GM12878 (cell line): ENCODE data around the gene BRD1. TPM values are rescaled to one million over a fixed set of nuclear protein-coding genes. Genes with fewer than 3 reads are reported as not detected.

ENCODE experiments used
- ATAC-seq: fragments of 200-7000 bp; cut with Tn5 transposase; 3 replicates; pipeline ENCODE4 v1.9.1; 2020; ENCODE audit warnings: mild to moderate bottlenecking, moderate library complexity
- BruUV-seq: library from RNA; stranded (reverse); fragments of 400-500 nt; replicated peaks from 2 replicates; lab custom pipeline; 2021; lab: Mats Ljungman, UMichigan
- CTCF ChIA-PET: fragments of 300-600 bp; sonication (Branson Sonifier 250); formaldehyde crosslinking; extraction: SDS; loops from one replicate; lab custom pipeline; 2021; ENCODE audit warnings: inconsistent platforms; lab: Yijun Ruan, JAX
- POLR2A ChIA-PET: fragments of 350-600 bp; formaldehyde crosslinking; extraction: SDS; loops from one replicate; lab custom pipeline; 2021; ENCODE audit warnings: inconsistent platforms; lab: Charles Lee
- RAD21 ChIA-PET: fragments of 300-600 bp; sonication (Branson Sonifier 250); formaldehyde crosslinking; loops from one replicate; lab custom pipeline; 2023; ENCODE audit warnings: antibody characterized with exemption; ENCODE audit not compliant: unreplicated experiment; lab: Charles Lee
- SMC1A ChIA-PET: fragments of 300-600 bp; sonication (Branson Sonifier 250); formaldehyde crosslinking; loops from one replicate; lab custom pipeline; 2023; ENCODE audit not compliant: unreplicated experiment, uncharacterized antibody; lab: Charles Lee
- DNase-seq: peaks from one replicate; pipeline ENCODE4 v3.0.0-alpha.2; 2011; ENCODE audit warnings: low read depth, low spot score
- FAIRE-seq: peaks from 3 replicates; lab custom pipeline; 2011; peaks lifted over from hg19 to GRCh38; lab: Jason Lieb, UNC
- H2AFZ ChIP-seq: 2 replicates; pipeline ENCODE4 v1.6.0; 2011; ENCODE audit warnings: low read depth, low read length, control low read depth; ENCODE audit not compliant: control insufficient read depth
- H3K27ac ChIP-seq: 2 replicates; pipeline ENCODE4 v1.5.1; 2011; ENCODE audit warnings: control low read depth; ENCODE audit not compliant: control insufficient read depth, insufficient read depth
- H3K27me3 ChIP-seq, 2 experiments: replicated peaks in 1 of 2; 2 replicates each; pipeline versions ENCODE4 v1.6.0 to v1.6.1; 2011; ENCODE audit warnings: low read length in 1 of 2; ENCODE audit not compliant: control insufficient read depth in 2 of 2, insufficient read depth in 2 of 2
- H3K36me3 ChIP-seq, 2 experiments: 2 replicates each; pipeline ENCODE4 v1.5.1; 2011; ENCODE audit warnings: low read length in 1 of 2; ENCODE audit not compliant: control insufficient read depth in 2 of 2, insufficient read depth in 2 of 2
- H3K4me1 ChIP-seq: 2 replicates; pipeline ENCODE4 v1.6.1; 2011; ENCODE audit warnings: mild to moderate bottlenecking, low read length, moderate library complexity, mixed read lengths; ENCODE audit not compliant: control insufficient read depth, insufficient read depth
- H3K4me2 ChIP-seq: 2 replicates; pipeline ENCODE4 v1.6.0; 2011; ENCODE audit warnings: control low read depth; ENCODE audit not compliant: control insufficient read depth, insufficient read depth
- H3K4me3 ChIP-seq: fragments of 200-600 bp; sonication (generic); 2 replicates; pipeline ENCODE4 v1.5.1; 2016
- H3K79me2 ChIP-seq: 2 replicates; pipeline ENCODE4 v1.6.0; 2011; ENCODE audit warnings: low read length; ENCODE audit not compliant: control insufficient read depth, insufficient read depth
- H3K9ac ChIP-seq: 2 replicates; pipeline ENCODE4 v1.8.0; 2011; ENCODE audit warnings: low read length, control low read depth, mixed read lengths; ENCODE audit not compliant: control insufficient read depth, insufficient read depth
- H3K9me3 ChIP-seq: replicated peaks from 3 replicates; pipeline ENCODE4 v1.5.1; 2011; ENCODE audit warnings: mild to moderate bottlenecking, low read length; ENCODE audit not compliant: control insufficient read depth, insufficient read depth
- H4K20me1 ChIP-seq: 2 replicates; pipeline ENCODE4 v1.6.0; 2011; ENCODE audit not compliant: control insufficient read depth, insufficient read depth
- BCL11A ChIP-seq: IDR thresholded peaks from 2 replicates; pipeline ENCODE4 v1.6.1; 2011; ENCODE audit warnings: low read depth, low read length
- CBFB ChIP-seq: IDR thresholded peaks from 2 replicates; pipeline ENCODE4 v1.6.1; 2016; ENCODE audit warnings: antibody characterized with exemption, low read depth
- CBX5 ChIP-seq: sonication (generic); IDR thresholded peaks from 2 replicates; pipeline ENCODE4 v1.6.1; 2016; ENCODE audit warnings: low read depth, moderate library complexity, mild to moderate bottlenecking, inconsistent platforms
- EGR1 ChIP-seq, 2 experiments: IDR thresholded peaks; 1 replicate in 1 of 2; 2 replicates in 1 of 2; pipeline ENCODE4 v1.6.1; 2011 to 2012; ENCODE audit warnings: low read depth in 2 of 2, low read length in 2 of 2, borderline replicate concordance in 1 of 2, mild to moderate bottlenecking in 1 of 2, moderate library complexity in 1 of 2
- HDGF ChIP-seq: fragments of 450-650 bp; IDR thresholded peaks from 2 replicates; pipeline ENCODE4 v1.6.1; 2016; ENCODE audit warnings: antibody characterized with exemption
- NFYA ChIP-seq: IDR thresholded peaks from 2 replicates; pipeline ENCODE4 v1.6.1; 2011; ENCODE audit warnings: low read depth, mild to moderate bottlenecking, low read length, improper control_type of control experiment, borderline replicate concordance
- PAX5 ChIP-seq: IDR thresholded peaks from 2 replicates; pipeline ENCODE4 v1.6.1; 2011; ENCODE audit warnings: low read depth, low read length, borderline replicate concordance
- POU2F2 ChIP-seq: IDR thresholded peaks from 3 replicates; pipeline ENCODE4 v1.6.1; 2011; ENCODE audit warnings: low read depth, mild to moderate bottlenecking, low read length, borderline replicate concordance
- SMAD1 ChIP-seq: fragments of 450-650 bp; IDR thresholded peaks from 2 replicates; pipeline ENCODE4 v1.6.1; 2018; ENCODE audit warnings: mild to moderate bottlenecking, low read depth; ENCODE audit not compliant: partially characterized antibody
- SMC3 ChIP-seq: IDR thresholded peaks from 2 replicates; pipeline ENCODE4 v1.6.1; 2011; ENCODE audit warnings: low read length, improper control_type of control experiment, borderline replicate concordance
- SUZ12 ChIP-seq: fragments of 200-600 bp; sonication (generic); IDR thresholded peaks from one replicate; pipeline ENCODE4 v1.6.1; 2018; ENCODE audit warnings: antibody characterized with exemption, mild to moderate bottlenecking; ENCODE audit not compliant: unreplicated experiment
- WGBS: methylation state at CpG from one replicate; pipeline ENCODE4 v1.1.6; 2016; ENCODE audit warnings: low lambda C conversion rate; ENCODE audit not compliant: insufficient replicate concordance, insufficient coverage; ENCODE audit errors: missing lambda C conversion rate; 5-methylcytosine and 5-hydroxymethylcytosine counted together
- in situ Hi-C: fragments of 300-500 bp; cut with MboI; formaldehyde crosslinking; loops from 9 replicates; pipeline ENCODE4 v1.14.3; 2018; ENCODE audit warnings: mixed read lengths
- intact Hi-C: fragments of 100-400 bp; cut with micrococcal nuclease; formaldehyde crosslinking; loops from one replicate; pipeline ENCODE4 v1.14.2; 2022; ENCODE audit not compliant: unreplicated experiment
- polyA plus RNA-seq, 11 experiments: library from polyadenylated mRNA; depleted of rRNA in 4 of 11; unstranded in 6 of 11; stranded (reverse) in 5 of 11; fragments of >200 nt; fragmentation: Nextera tagmentation in 4 of 11; fragmentation: Illumina TruSeq in 1 of 11; extraction: Ambion mirVana in 4 of 11; extraction: Trizol in 1 of 11; gene quantifications; 1 replicate in 1 of 11; 2 replicates in 10 of 11; pipeline versions ENCODE4 v1.2.1 to v1.2.3, GENCODE V29; 2011 to 2016; ENCODE audit warnings: inconsistent platforms in 2 of 11, missing spikeins in 2 of 11, low read depth in 1 of 11
- total RNA-seq, 4 experiments: library from RNA; depleted of rRNA in 3 of 4; stranded (reverse); fragments of >200 nt in 3 of 4; fragmentation: Illumina TruSeq in 1 of 4; extraction: Trizol in 1 of 4; gene quantifications; 2 replicates each; pipeline versions ENCODE4 v1.2.1 to v1.2.3, GENCODE V29; 2013 to 2021
- TF ChIP-seq, protein P1 (sequence below): fragments of 450-650 bp; IDR thresholded peaks from 2 replicates; pipeline ENCODE4 v1.6.1; 2017; ENCODE audit warnings: low read depth, mild to moderate bottlenecking, moderate library complexity

Gene BRD1
- total and polyA plus RNA-seq, 10 of the 15 experiments (the other 5 are each of a cell fraction or from before 2014, with no cell fraction given): 0.90 to 26.4 (median 7.1) TPM

DNA sequence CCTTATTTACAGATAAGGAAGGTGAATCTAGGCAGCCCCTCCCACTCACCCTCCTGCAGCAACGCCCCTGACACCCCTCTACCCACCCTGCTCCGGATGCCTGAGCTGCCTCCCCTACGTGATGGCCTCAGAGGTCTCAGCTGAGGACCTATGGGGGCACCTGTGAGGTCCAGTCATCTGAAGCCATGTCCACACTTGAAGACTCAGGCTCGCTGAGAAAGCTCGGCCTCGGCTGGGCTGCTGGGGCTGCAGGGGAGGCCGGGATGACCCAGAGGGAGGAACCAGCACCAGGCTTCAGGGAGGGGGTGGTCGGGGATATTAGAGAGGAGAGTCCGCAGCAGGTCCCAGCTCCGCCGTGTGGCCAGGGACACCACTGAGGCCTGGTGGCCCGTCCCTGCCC lies 92.8 kb downstream of the BRD1 start:
- H3K9ac ChIP-seq: no peak overlapping the region
- 20% methylated on average over 12 of the region's 12 CpGs for WGBS
- no peak overlapping the region for H3K4me3 ChIP-seq
- no peaks in the 10 kb centered on the region for H3K4me1 ChIP-seq
- no peak for DNase-seq
- ChIA-PET POLR2A (no interaction called here), RAD21 (no interaction called here), CTCF (no interaction called here), SMC1A (no interaction called here)
- BruUV-seq: no TSS peak
- in situ Hi-C loops (no loop called here), intact Hi-C loops (no loop called here)
- H4K20me1 ChIP-seq: no peaks in the 10 kb centered on the region
- TF ChIP-seq SMC3: no peak
- no peak for TF ChIP-seq CBFB
- no peak for TF ChIP-seq PAX5
- no peak for TF ChIP-seq POU2F2
- TF ChIP-seq CBX5: no peak
- no peak for TF ChIP-seq NFYA
- TF ChIP-seq BCL11A: no peak
- no peak for TF ChIP-seq EGR1 (IDR thresholded peaks at IDR 0.05; ENCODE audit: borderline replicate concordance in 1 of 2, low read depth in 2 of 2, low read length in 2 of 2)
- TF ChIP-seq SMAD1: no peak
- TF ChIP-seq, protein P1, sequence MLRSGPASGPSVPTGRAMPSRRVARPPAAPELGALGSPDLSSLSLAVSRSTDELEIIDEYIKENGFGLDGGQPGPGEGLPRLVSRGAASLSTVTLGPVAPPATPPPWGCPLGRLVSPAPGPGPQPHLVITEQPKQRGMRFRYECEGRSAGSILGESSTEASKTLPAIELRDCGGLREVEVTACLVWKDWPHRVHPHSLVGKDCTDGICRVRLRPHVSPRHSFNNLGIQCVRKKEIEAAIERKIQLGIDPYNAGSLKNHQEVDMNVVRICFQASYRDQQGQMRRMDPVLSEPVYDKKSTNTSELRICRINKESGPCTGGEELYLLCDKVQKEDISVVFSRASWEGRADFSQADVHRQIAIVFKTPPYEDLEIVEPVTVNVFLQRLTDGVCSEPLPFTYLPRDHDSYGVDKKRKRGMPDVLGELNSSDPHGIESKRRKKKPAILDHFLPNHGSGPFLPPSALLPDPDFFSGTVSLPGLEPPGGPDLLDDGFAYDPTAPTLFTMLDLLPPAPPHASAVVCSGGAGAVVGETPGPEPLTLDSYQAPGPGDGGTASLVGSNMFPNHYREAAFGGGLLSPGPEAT: no peak
- TF ChIP-seq HDGF: no peak
- no peak for TF ChIP-seq SUZ12
- no peaks in the 10 kb centered on the region; a peak in 1 of 4 replicates for H3K27me3 ChIP-seq
- no peak overlapping the region for H2AFZ ChIP-seq
- FAIRE-seq: no peak
- no peaks in the 10 kb centered on the region for H3K36me3 ChIP-seq
- no peaks in the 10 kb centered on the region; the same call in 2 of the 3 replicates for H3K9me3 ChIP-seq
- no peaks in the 10 kb centered on the region for H3K79me2 ChIP-seq
- H3K4me2 ChIP-seq: no peak overlapping the region
- no peak for ATAC-seq
- H3K27ac ChIP-seq: no peak overlapping the region
